Neuron (in vitro differentiated cells): ENCODE results near the gene TEK.

Experiments
- H2AFZ ChIP-seq: one replicate; pipeline ENCODE4 v1.6.1; 2013; ENCODE audit warnings: low read depth, mild to moderate bottlenecking, inconsistent platforms, low read length, moderate library complexity
- H3K27me3 ChIP-seq: one replicate; pipeline ENCODE4 v1.6.1; 2013; ENCODE audit warnings: low read length; ENCODE audit not compliant: insufficient read depth
- H3K36me3 ChIP-seq: one replicate; pipeline ENCODE4 v1.6.1; 2013; ENCODE audit warnings: low read length; ENCODE audit not compliant: insufficient read depth
- H3K4me1 ChIP-seq: one replicate; pipeline ENCODE4 v1.6.1; 2013; ENCODE audit warnings: low read length; ENCODE audit not compliant: insufficient read depth
- H3K4me3 ChIP-seq: 2 replicates; pipeline ENCODE4 v1.5.1; 2013; ENCODE audit warnings: mild to moderate bottlenecking, low read length, moderate library complexity
- H3K9me3 ChIP-seq: one replicate; pipeline ENCODE4 v1.6.1; 2013; ENCODE audit warnings: low read length

Gene TEK

DNA sequence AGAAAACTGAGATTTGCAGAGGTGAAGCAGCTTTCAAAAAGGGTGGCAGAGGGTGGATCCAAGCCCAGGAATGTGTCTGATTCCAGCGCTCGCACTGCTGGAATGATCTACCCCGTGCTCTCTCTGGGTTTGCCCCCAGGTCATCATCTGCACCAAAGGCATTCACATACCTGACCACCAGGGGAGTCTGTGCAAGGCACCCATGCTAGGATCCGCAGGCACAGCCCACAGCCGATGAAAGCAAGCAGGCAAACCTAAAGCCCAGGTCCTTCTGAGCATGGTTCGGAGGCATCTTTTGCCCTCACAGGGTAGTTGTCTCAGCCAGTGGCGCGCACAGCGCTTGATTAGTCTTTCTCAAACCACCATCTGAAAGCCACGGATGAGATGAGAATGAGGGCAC lies 56.6 kb downstream of the TEK start:
- Histone ChIP-seq H3K4me3 (no peak overlapping the region), H3K27me3 (no peaks in the 10 kb centered on the region), H3K36me3 (no peaks in the 10 kb centered on the region), H2AFZ (peak overlapping the region; percentile 68), H3K4me1 (peaks cover 7% of the 10 kb centered on the region), H3K9me3 (no peaks in the 10 kb centered on the region)

DNA sequence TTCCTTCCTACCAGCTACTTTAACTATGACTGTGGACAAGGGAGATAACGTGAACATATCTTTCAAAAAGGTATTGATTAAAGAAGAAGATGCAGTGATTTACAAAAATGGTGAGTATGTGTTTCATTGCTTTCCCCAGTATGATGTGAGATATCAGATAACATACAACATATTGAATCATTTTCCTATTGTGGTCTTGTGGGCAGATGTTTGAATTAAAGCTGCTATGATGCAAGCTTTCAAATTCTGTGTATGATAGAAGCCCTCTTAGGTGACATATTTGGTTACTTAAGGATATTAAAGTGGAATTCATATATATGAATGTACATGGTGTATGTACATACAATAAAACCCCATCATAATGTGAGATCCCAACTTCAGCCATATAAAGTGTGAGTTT lies 59.5 kb downstream of the TEK start:
- no peaks in the 10 kb centered on the region for H3K9me3 ChIP-seq
- H3K36me3 ChIP-seq: no peaks in the 10 kb centered on the region
- peaks cover 7% of the 10 kb centered on the region for H3K4me1 ChIP-seq
- no peaks in the 10 kb centered on the region for H3K27me3 ChIP-seq
- no peak overlapping the region for H3K4me3 ChIP-seq
- no peak overlapping the region for H2AFZ ChIP-seq

DNA sequence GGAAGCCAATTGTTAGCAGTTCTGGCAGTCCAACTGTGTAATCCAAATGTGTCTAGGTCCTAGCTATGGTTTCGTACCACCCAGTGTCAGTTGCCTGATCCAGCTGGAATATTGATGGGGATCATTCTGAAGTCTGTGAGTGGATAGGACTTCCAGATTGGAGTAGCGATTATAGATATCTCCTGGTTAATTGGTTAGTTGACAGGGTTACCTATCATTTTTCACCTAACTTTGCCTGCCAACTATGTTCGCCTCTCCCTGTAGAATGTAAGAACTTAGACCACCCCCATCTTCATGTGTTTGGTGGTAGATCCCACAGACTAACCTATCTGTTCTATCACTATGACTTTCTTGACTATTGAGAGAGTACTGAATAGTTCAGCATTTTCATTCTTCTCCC lies 59.9 kb downstream of the TEK start:
- Histone ChIP-seq H3K4me3 (no peak overlapping the region), H3K4me1 (peaks cover 7% of the 10 kb centered on the region), H3K9me3 (no peaks in the 10 kb centered on the region), H2AFZ (no peak overlapping the region), H3K27me3 (no peaks in the 10 kb centered on the region), H3K36me3 (no peaks in the 10 kb centered on the region)

DNA sequence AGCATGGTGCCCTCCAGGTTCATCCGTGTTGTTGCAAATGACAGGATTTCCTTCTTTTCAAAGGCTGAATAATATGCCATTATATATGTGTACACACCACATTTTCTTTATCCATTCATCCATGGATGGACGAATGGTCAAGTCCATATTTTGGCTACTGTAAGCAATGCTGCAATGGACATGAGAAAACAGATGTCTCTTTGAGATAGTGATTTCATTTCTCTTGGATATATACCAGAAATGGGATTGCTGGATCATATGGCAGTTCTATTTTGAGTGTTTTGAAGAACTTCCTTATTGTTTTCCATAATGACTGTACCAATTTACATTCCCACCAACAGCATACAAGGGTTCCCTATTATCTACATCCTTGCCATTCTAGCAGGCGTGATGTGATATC lies 67.9 kb downstream of the TEK start:
- Histone ChIP-seq H3K36me3 (no peaks in the 10 kb centered on the region), H3K4me1 (no peaks in the 10 kb centered on the region), H2AFZ (no peak overlapping the region), H3K9me3 (no peaks in the 10 kb centered on the region), H3K4me3 (no peak overlapping the region), H3K27me3 (no peaks in the 10 kb centered on the region)

DNA sequence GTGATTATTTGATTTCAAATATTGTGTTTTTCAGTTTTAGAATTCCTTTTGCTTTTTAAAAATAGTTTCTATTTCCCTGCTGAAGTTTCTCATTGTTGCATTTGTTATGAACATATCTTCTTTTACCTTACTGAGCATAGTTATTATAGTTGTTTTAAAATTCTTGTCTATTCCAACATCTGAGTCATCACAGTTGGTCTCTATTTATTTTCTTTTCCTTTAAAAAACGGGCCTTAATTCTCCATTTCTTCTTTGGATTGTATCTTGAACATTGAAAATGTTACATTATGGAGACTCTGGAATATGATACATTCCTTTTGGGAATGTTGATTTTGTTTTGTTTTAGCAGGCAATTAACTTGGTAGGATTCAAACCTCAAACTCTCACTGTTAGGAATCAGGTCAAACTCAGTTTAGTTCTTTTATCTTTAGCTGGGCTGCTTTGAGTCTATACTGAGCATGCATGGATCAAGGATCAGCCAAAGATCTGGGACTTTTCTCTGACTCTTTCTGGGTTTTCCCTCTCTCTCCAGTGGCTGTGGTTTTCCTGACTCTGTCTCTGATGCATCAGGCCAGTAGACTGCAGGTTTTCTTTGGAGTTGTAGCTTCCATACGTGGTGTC lies 70.3 kb downstream of the TEK start:
- Histone ChIP-seq H3K4me1 (no peaks in the 10 kb centered on the region), H3K27me3 (no peaks in the 10 kb centered on the region), H3K4me3 (no peak overlapping the region), H3K36me3 (no peaks in the 10 kb centered on the region), H2AFZ (no peak overlapping the region), H3K9me3 (no peaks in the 10 kb centered on the region)

DNA sequence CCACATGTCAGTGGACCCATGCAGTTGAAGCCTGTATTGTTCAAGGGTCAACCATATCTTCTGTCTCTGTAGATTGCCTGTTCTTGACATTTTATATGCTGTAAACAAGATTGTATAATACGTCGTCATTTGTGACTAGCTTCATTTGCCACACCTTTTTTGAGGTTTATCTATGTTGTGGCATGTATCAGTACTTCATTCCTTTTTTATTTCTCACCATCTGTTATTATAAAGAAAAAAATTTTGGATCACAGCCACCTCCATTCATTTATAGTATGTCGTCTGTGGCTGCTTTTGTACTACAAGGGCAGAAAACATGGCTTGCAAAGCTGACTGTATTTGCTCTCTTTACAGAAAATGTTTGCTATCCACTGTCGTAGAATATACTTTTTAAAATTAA lies 72.4 kb downstream of the TEK start:
- H3K9me3 ChIP-seq: no peaks in the 10 kb centered on the region
- H3K36me3 ChIP-seq: no peaks in the 10 kb centered on the region
- H3K4me1 ChIP-seq: no peaks in the 10 kb centered on the region
- no peak overlapping the region for H2AFZ ChIP-seq
- no peak overlapping the region for H3K4me3 ChIP-seq
- H3K27me3 ChIP-seq: no peaks in the 10 kb centered on the region

DNA sequence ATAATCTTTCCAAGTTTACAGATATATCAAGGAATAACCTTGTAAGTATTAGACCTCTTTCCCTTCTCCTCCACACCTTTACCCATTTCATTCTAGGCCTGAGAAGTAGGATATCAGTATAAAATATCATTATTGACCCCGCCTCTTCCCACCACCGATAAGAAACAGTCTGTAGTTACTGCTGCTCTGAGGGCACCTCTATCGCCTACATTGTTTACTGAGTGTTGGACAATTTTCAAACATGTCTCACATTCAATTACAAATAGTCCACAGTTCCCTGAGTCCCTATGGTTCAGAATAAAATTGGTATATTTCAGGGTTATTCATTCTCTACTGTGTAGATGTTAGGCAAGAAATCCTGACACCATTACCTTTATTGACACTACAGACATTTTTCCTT lies 73.4 kb downstream of the TEK start:
- no peak overlapping the region for H3K4me3 ChIP-seq
- no peak overlapping the region for H2AFZ ChIP-seq
- H3K4me1 ChIP-seq: no peaks in the 10 kb centered on the region
- no peaks in the 10 kb centered on the region for H3K36me3 ChIP-seq
- H3K27me3 ChIP-seq: no peaks in the 10 kb centered on the region
- H3K9me3 ChIP-seq: no peaks in the 10 kb centered on the region

DNA sequence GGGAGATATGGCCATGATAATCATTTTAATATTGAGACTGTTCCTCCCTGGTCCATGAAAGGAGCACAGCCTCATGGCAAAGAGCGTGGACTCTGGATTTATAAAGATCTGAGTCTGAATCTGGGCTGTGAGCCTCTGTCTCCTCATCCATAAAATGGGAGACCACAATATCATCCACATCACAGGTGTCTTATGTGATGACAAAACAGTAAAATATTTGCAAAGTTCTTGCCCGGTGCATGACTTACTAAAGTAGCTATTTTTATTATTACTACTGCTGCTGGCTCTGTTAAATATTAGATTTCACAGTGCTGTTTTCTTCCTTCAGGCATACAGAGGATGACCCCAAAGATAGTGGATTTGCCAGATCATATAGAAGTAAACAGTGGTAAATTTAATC lies 74.1 kb downstream of the TEK start:
- Histone ChIP-seq H2AFZ (no peak overlapping the region), H3K9me3 (no peaks in the 10 kb centered on the region), H3K27me3 (no peaks in the 10 kb centered on the region), H3K36me3 (no peaks in the 10 kb centered on the region), H3K4me3 (no peak overlapping the region), H3K4me1 (no peaks in the 10 kb centered on the region)

DNA sequence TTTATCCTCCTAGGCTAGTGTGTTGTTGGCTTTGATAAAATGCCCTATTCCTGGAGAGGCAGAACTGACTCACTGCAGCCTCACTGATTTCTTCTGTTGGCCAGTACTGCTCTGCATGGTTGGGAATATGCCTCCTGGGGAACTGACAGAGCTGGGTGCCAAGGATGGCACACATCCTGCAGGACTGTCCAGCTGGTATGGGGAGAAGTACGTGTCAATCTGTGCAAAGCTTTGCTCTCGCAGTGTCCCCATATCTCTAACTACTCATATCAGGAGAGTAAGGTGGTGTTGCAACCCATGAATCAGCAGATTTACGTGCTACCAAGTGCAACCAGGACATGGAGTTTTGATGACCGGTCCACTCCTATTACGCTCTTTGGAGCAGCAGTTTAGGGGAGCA lies 74.7 kb downstream of the TEK start:
- no peak overlapping the region for H2AFZ ChIP-seq
- no peaks in the 10 kb centered on the region for H3K27me3 ChIP-seq
- no peaks in the 10 kb centered on the region for H3K4me1 ChIP-seq
- H3K4me3 ChIP-seq: no peak overlapping the region
- H3K36me3 ChIP-seq: no peaks in the 10 kb centered on the region
- no peaks in the 10 kb centered on the region for H3K9me3 ChIP-seq

DNA sequence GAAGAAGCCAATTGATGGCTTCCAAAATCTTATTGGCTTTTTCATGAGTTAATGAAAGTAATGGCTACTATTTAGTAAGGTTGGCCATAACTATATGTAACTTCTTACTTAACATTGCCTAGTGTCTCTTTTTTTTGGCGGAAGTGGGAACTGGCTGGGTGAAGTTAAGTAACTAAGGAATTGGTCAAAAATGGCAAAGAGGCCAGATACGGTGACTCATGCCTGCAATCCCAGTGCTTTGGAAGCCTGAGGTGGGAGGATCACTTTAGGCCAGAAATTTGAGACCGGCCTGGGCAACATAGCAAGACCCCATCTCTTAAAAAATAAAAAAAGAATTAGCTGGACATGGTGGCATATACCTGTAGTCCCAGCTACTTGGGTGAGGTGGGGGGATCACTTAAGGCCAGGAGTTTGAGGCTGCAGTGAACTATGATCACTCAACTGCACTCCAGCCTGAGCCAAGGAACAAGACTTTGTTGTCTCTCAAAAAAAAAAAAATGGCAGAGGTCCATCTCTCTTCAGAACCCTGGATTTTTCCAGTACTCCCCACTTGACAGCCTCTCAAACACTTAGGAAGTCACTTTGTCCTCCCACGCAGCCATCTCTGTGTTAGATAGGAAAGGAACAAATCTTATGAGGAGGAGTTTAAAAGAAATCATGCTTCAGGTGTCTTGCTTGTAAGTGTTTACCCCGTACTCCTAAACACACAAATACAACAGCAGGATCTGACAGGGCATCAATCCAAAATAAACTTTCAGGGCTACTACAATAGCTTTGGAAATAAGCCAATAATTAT lies 75.7 kb downstream of the TEK start:
- no peaks in the 10 kb centered on the region for H3K36me3 ChIP-seq
- no peak overlapping the region for H2AFZ ChIP-seq
- H3K4me1 ChIP-seq: no peaks in the 10 kb centered on the region
- no peaks in the 10 kb centered on the region for H3K27me3 ChIP-seq
- no peak overlapping the region for H3K4me3 ChIP-seq
- H3K9me3 ChIP-seq: no peaks in the 10 kb centered on the region

DNA sequence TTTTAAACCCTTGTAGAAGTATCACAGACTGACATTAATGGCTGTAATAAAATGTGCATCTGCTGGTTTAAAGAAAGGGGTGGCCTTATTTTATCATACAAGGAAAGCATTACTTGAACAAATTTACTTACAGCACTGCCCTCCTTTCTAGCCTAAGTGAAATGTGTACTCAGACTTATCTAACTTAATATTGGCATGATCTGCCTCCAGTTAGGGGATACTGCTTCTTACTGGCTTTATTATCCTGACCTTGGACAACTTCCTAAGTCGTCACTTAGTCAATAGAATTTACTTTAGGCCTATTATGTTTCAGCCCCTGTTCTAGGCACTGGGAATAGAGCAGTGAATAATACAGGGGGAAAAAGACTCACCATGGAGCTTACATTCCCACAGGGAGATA lies 79.4 kb downstream of the TEK start:
- no peak overlapping the region for H3K4me3 ChIP-seq
- H3K36me3 ChIP-seq: no peaks in the 10 kb centered on the region
- H3K9me3 ChIP-seq: no peaks in the 10 kb centered on the region
- H2AFZ ChIP-seq: no peak overlapping the region
- no peaks in the 10 kb centered on the region for H3K4me1 ChIP-seq
- no peaks in the 10 kb centered on the region for H3K27me3 ChIP-seq

DNA sequence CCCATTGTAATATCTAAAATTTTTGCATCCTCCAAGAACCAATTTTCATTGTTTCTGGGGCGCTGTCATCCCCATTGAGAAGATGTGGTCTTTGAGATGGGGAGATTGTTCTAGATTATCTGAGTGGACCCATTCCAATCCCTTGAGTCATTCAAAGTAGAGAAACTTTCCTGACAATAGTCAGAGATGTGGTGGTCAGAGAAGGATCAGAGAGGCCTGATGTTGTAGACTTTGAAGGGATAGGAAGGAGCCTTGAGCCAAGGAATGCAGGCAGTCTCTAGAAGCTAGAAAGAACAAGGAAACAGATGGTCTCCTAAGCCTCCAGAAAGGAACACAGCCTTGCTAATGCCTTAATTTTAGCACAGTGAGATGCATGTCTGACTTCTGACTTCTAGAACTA lies 80.4 kb downstream of the TEK start:
- Histone ChIP-seq H3K4me1 (no peaks in the 10 kb centered on the region), H3K9me3 (no peaks in the 10 kb centered on the region), H3K27me3 (no peaks in the 10 kb centered on the region), H2AFZ (no peak overlapping the region), H3K4me3 (no peak overlapping the region), H3K36me3 (no peaks in the 10 kb centered on the region)

DNA sequence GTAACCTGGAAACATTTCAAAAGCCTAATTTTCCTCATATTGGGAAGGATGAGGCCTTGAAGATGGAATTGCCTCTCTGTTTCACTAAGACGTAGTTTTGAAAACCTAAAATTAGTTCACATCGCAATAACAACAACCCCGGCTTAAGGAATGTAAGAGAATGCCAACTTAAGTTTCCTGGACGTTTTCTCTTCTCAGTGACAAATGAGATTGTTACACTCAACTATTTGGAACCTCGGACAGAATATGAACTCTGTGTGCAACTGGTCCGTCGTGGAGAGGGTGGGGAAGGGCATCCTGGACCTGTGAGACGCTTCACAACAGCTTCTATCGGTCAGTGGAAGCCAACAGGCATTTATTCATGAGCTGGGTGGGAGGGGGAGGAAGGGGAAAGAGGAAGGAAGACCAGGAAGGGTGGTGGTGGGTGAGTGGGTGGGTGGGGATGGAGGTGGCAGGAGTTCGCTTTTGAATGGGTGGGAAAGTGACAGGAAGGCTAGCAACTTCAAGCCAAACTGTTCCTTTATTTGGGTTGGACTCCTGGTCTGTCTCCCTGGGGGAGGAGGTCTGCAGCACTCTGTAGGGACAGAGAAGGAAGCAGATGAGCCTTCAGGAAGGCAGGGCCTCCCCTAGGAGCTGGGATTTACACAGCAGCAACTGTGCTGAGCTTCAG lies 83.4 kb downstream of the TEK start:
- Histone ChIP-seq H3K36me3 (no peaks in the 10 kb centered on the region), H3K4me1 (no peaks in the 10 kb centered on the region)

More for the DNA sequence above, 83.4 kb downstream of the TEK start:
- Histone ChIP-seq H3K4me3 (no peak overlapping the region), H3K27me3 (no peaks in the 10 kb centered on the region), H3K9me3 (no peaks in the 10 kb centered on the region), H2AFZ (no peak overlapping the region)
